ENCODE data around the gene RADIL. TPM values are rescaled to one million over a fixed set of nuclear protein-coding genes. Genes with fewer than 3 reads are reported as not detected.

RADIL gene
- polyA plus RNA-seq, 2 donors, result 0.29 to 0.93 TPM

- WGBS, 2 donors, result 76 to 79% methylated on average over 10 of the region's 10 CpGs
- H3K4me1 ChIP-seq (ENCODE audit: control insufficient read depth in 2 of 2, insufficient read depth in 2 of 2, low read length in 1 of 2), result peaks cover 5 to 13% of the 10 kb centered on the region in 2 donors
- no peak overlapping the region for H3K4me3 ChIP-seq (ENCODE audit: low read depth in 1 of 2, low read length in 2 of 2)
These were observed 648 bp upstream of the RADIL start for GRCh38 chr7:4884164-4884563.

GRCh38 chr7:4883033-4883371, 514 bp downstream of the RADIL start:
- H3K27ac ChIP-seq (ENCODE audit: low read depth in 2 of 2, low read length in 1 of 2), result peak overlapping the region; percentile 72 to 85
- peaks cover 0 to 8% of the 10 kb centered on the region in 2 donors for H3K27me3 ChIP-seq (ENCODE audit: control insufficient read depth in 1 of 2, insufficient read depth in 2 of 2, low read length in 2 of 2)
- no peaks in the 10 kb centered on the region for H3K36me3 ChIP-seq (ENCODE audit: control insufficient read depth in 2 of 2, insufficient read depth in 2 of 2, low read length in 1 of 2)
- H3K4me1 ChIP-seq (ENCODE audit: control insufficient read depth in 2 of 2, insufficient read depth in 2 of 2, low read length in 1 of 2), result peaks cover 5 to 13% of the 10 kb centered on the region in 2 donors
- H3K9me3 ChIP-seq (ENCODE audit: control insufficient read depth in 2 of 2, insufficient read depth in 1 of 2, low read depth in 1 of 2, low read length in 1 of 2), result peaks cover 0 to 2% of the 10 kb centered on the region in 2 donors
- WGBS, 2 donors, result 3 to 5% methylated on average over 25 to 36 of the region's 36 CpGs
- peak overlapping the region; percentile 37 to 47 for H3K4me3 ChIP-seq (ENCODE audit: low read depth in 1 of 2, low read length in 2 of 2)

More at GRCh38 chr7:4884164-4884563, 648 bp upstream of the RADIL start:
- no peak overlapping the region for H3K27ac ChIP-seq (ENCODE audit: low read depth in 2 of 2, low read length in 1 of 2)
- peaks cover 0 to 8% of the 10 kb centered on the region in 2 donors for H3K27me3 ChIP-seq (ENCODE audit: control insufficient read depth in 1 of 2, insufficient read depth in 2 of 2, low read length in 2 of 2)
- H3K36me3 ChIP-seq (ENCODE audit: control insufficient read depth in 2 of 2, insufficient read depth in 2 of 2, low read length in 1 of 2), result no peaks in the 10 kb centered on the region
- H3K9me3 ChIP-seq (ENCODE audit: control insufficient read depth in 2 of 2, insufficient read depth in 1 of 2, low read depth in 1 of 2, low read length in 1 of 2), result peaks cover 0 to 2% of the 10 kb centered on the region in 2 donors

GRCh38 chr7:4882169-4883032, 1.1 kb downstream of the RADIL start:
- H3K4me1 ChIP-seq (ENCODE audit: control insufficient read depth in 2 of 2, insufficient read depth in 2 of 2, low read length in 1 of 2), result peaks cover 5 to 13% of the 10 kb centered on the region in 2 donors
- peak overlapping the region in 1 of 2 donors; percentile 37 for H3K4me3 ChIP-seq (ENCODE audit: low read depth in 1 of 2, low read length in 2 of 2)
- peaks cover 0 to 8% of the 10 kb centered on the region in 2 donors for H3K27me3 ChIP-seq (ENCODE audit: control insufficient read depth in 1 of 2, insufficient read depth in 2 of 2, low read length in 2 of 2)
- peak overlapping the region; percentile 72 to 85 for H3K27ac ChIP-seq (ENCODE audit: low read depth in 2 of 2, low read length in 1 of 2)
- H3K36me3 ChIP-seq (ENCODE audit: control insufficient read depth in 2 of 2, insufficient read depth in 2 of 2, low read length in 1 of 2), result no peaks in the 10 kb centered on the region
- peaks cover 0 to 2% of the 10 kb centered on the region in 2 donors for H3K9me3 ChIP-seq (ENCODE audit: control insufficient read depth in 2 of 2, insufficient read depth in 1 of 2, low read depth in 1 of 2, low read length in 1 of 2)
- WGBS, 2 donors, result 8 to 14% methylated on average over 35 of the region's 35 CpGs

GRCh38 chr7:4880218-4880617, 3.3 kb downstream of the RADIL start:
- H3K27me3 ChIP-seq (ENCODE audit: control insufficient read depth in 1 of 2, insufficient read depth in 2 of 2, low read length in 2 of 2), result peaks cover 0 to 8% of the 10 kb centered on the region in 2 donors
- H3K9me3 ChIP-seq (ENCODE audit: control insufficient read depth in 2 of 2, insufficient read depth in 1 of 2, low read depth in 1 of 2, low read length in 1 of 2), result peaks cover 0 to 2% of the 10 kb centered on the region in 2 donors
- 66 to 69% methylated on average over 10 of the region's 10 CpGs for WGBS, 2 donors
- H3K4me3 ChIP-seq (ENCODE audit: low read depth in 1 of 2, low read length in 2 of 2), result no peak overlapping the region
- no peak overlapping the region for H3K27ac ChIP-seq (ENCODE audit: low read depth in 2 of 2, low read length in 1 of 2)
- peaks cover 0 to 2% of the 10 kb centered on the region in 2 donors for H3K36me3 ChIP-seq (ENCODE audit: control insufficient read depth in 2 of 2, insufficient read depth in 2 of 2, low read length in 1 of 2)
- peaks cover 5 to 13% of the 10 kb centered on the region in 2 donors for H3K4me1 ChIP-seq (ENCODE audit: control insufficient read depth in 2 of 2, insufficient read depth in 2 of 2, low read length in 1 of 2)

GRCh38 chr7:4879396-4880081, 4.0 kb downstream of the RADIL start:
- no peak overlapping the region for H3K4me3 ChIP-seq (ENCODE audit: low read depth in 1 of 2, low read length in 2 of 2)
- peaks cover 5 to 13% of the 10 kb centered on the region in 2 donors for H3K4me1 ChIP-seq (ENCODE audit: control insufficient read depth in 2 of 2, insufficient read depth in 2 of 2, low read length in 1 of 2)
- WGBS, 2 donors, result 79 to 80% methylated on average over 27 of the region's 27 CpGs
- H3K27me3 ChIP-seq (ENCODE audit: control insufficient read depth in 1 of 2, insufficient read depth in 2 of 2, low read length in 2 of 2), result peaks cover 0 to 8% of the 10 kb centered on the region in 2 donors
- peaks cover 0 to 2% of the 10 kb centered on the region in 2 donors for H3K36me3 ChIP-seq (ENCODE audit: control insufficient read depth in 2 of 2, insufficient read depth in 2 of 2, low read length in 1 of 2)
- H3K27ac ChIP-seq (ENCODE audit: low read depth in 2 of 2, low read length in 1 of 2), result no peak overlapping the region
- peaks cover 0 to 2% of the 10 kb centered on the region in 2 donors for H3K9me3 ChIP-seq (ENCODE audit: control insufficient read depth in 2 of 2, insufficient read depth in 1 of 2, low read depth in 1 of 2, low read length in 1 of 2)

- WGBS, 2 donors, result 64 to 80% methylated on average over 45 of the region's 45 CpGs
- no peak overlapping the region for H3K27ac ChIP-seq (ENCODE audit: low read depth in 2 of 2, low read length in 1 of 2)
- peaks cover 5 to 13% of the 10 kb centered on the region in 2 donors for H3K4me1 ChIP-seq (ENCODE audit: control insufficient read depth in 2 of 2, insufficient read depth in 2 of 2, low read length in 1 of 2)
- H3K27me3 ChIP-seq (ENCODE audit: control insufficient read depth in 1 of 2, insufficient read depth in 2 of 2, low read length in 2 of 2), result peaks cover 0 to 5% of the 10 kb centered on the region in 2 donors
- H3K9me3 ChIP-seq (ENCODE audit: control insufficient read depth in 2 of 2, insufficient read depth in 1 of 2, low read depth in 1 of 2, low read length in 1 of 2), result peaks cover 0 to 2% of the 10 kb centered on the region in 2 donors
- peaks cover 0 to 2% of the 10 kb centered on the region in 2 donors for H3K36me3 ChIP-seq (ENCODE audit: control insufficient read depth in 2 of 2, insufficient read depth in 2 of 2, low read length in 1 of 2)
- no peak overlapping the region for H3K4me3 ChIP-seq (ENCODE audit: low read depth in 1 of 2, low read length in 2 of 2)
These were observed 4.9 kb downstream of the RADIL start for GRCh38 chr7:4878336-4879335.

- Histone ChIP-seq H3K4me3 (ENCODE audit: low read depth in 1 of 2, low read length in 2 of 2) (no peak overlapping the region), H3K27ac (ENCODE audit: low read depth in 2 of 2, low read length in 1 of 2) (no peak overlapping the region), H3K27me3 (ENCODE audit: control insufficient read depth in 1 of 2, insufficient read depth in 2 of 2, low read length in 2 of 2) (no peaks in the 10 kb centered on the region), H3K36me3 (ENCODE audit: control insufficient read depth in 2 of 2, insufficient read depth in 2 of 2, low read length in 1 of 2) (peaks cover 0 to 2% of the 10 kb centered on the region in 2 donors), H3K9me3 (ENCODE audit: control insufficient read depth in 2 of 2, insufficient read depth in 1 of 2, low read depth in 1 of 2, low read length in 1 of 2) (no peaks in the 10 kb centered on the region), H3K4me1 (ENCODE audit: control insufficient read depth in 2 of 2, insufficient read depth in 2 of 2, low read length in 1 of 2) (peaks cover 0 to 4% of the 10 kb centered on the region in 2 donors)
- WGBS, 2 donors, result 96% methylated on average over 18 of the region's 18 CpGs
These were observed 6.9 kb downstream of the RADIL start for GRCh38 chr7:4876586-4876985.

- peaks cover 0 to 2% of the 10 kb centered on the region in 2 donors for H3K36me3 ChIP-seq (ENCODE audit: control insufficient read depth in 2 of 2, insufficient read depth in 2 of 2, low read length in 1 of 2)
- H3K4me1 ChIP-seq (ENCODE audit: control insufficient read depth in 2 of 2, insufficient read depth in 2 of 2, low read length in 1 of 2), result peaks cover 0 to 4% of the 10 kb centered on the region in 2 donors
- H3K9me3 ChIP-seq (ENCODE audit: control insufficient read depth in 2 of 2, insufficient read depth in 1 of 2, low read depth in 1 of 2, low read length in 1 of 2), result no peaks in the 10 kb centered on the region
- H3K27me3 ChIP-seq (ENCODE audit: control insufficient read depth in 1 of 2, insufficient read depth in 2 of 2, low read length in 2 of 2), result no peaks in the 10 kb centered on the region
- 93 to 94% methylated on average over 15 of the region's 15 CpGs for WGBS, 2 donors
- H3K27ac ChIP-seq (ENCODE audit: low read depth in 2 of 2, low read length in 1 of 2), result no peak overlapping the region
- H3K4me3 ChIP-seq (ENCODE audit: low read depth in 1 of 2, low read length in 2 of 2), result no peak overlapping the region
These were observed 8.1 kb downstream of the RADIL start for GRCh38 chr7:4875391-4875790.

All from esophagus (tissue), 2 donors.